IPS DF 6.9 (cell line): ENCODE data around the gene NHP2.

Experiments used
- DNase-seq: peaks from one replicate; pipeline ENCODE4 v3.0.0-alpha.2; 2013; ENCODE audit warnings: low read depth, low spot score
- H3K27ac ChIP-seq: one replicate; pipeline ENCODE4 v1.5.1; 2013; ENCODE audit warnings: low read length, control low read depth
- H3K27me3 ChIP-seq: 2 replicates; pipeline ENCODE4 v1.6.1; 2013; ENCODE audit warnings: mild to moderate bottlenecking, low read length; ENCODE audit not compliant: control insufficient read depth, insufficient read depth
- H3K36me3 ChIP-seq: 2 replicates; pipeline ENCODE4 v1.6.1; 2013; ENCODE audit warnings: low read length; ENCODE audit not compliant: control insufficient read depth, insufficient read depth
- H3K4me1 ChIP-seq: 2 replicates; pipeline ENCODE4 v1.6.1; 2013; ENCODE audit warnings: low read length; ENCODE audit not compliant: control insufficient read depth, insufficient read depth
- H3K4me3 ChIP-seq: 2 replicates; pipeline ENCODE4 v1.5.1; 2013; ENCODE audit warnings: mild to moderate bottlenecking, low read length
- H3K9me3 ChIP-seq: 2 replicates; pipeline ENCODE4 v1.6.1; 2013; ENCODE audit warnings: low read length, inconsistent platforms; ENCODE audit not compliant: control insufficient read depth, insufficient read depth
- WGBS: extraction: QIAGEN DNeasy Blood & Tissue Kit; methylation state at CpG from one replicate; pipeline ENCODE4 v1.1.7; 2013; ENCODE audit warnings: mixed read lengths, missing lambda C conversion rate; ENCODE audit not compliant: insufficient read length, insufficient coverage; 5-methylcytosine and 5-hydroxymethylcytosine counted together

The NHP2 gene

GRCh38 chr5:178150977-178151734 is 2.5 kb downstream of the NHP2 start:
- no peaks in the 10 kb centered on the region for H3K27me3 ChIP-seq
- no peak overlapping the region for H3K4me3 ChIP-seq
- no peaks in the 10 kb centered on the region for H3K9me3 ChIP-seq
- H3K36me3 ChIP-seq, result peaks cover 33% of the 10 kb centered on the region
- no peak for DNase-seq
- no CpG with 5 or more reads among the region's 11 CpGs for WGBS
- no peak overlapping the region for H3K27ac ChIP-seq
- H3K4me1 ChIP-seq, result no peaks in the 10 kb centered on the region

GRCh38 chr5:178149199-178149932 is 4.3 kb downstream of the NHP2 start:
- Histone ChIP-seq H3K9me3 (no peaks in the 10 kb centered on the region), H3K36me3 (peaks cover 34% of the 10 kb centered on the region), H3K27me3 (no peaks in the 10 kb centered on the region), H3K4me3 (no peak overlapping the region), H3K27ac (no peak overlapping the region), H3K4me1 (no peaks in the 10 kb centered on the region)
- DNase-seq, result no peak
- WGBS, result no CpG with 5 or more reads among the region's 11 CpGs

GRCh38 chr5:178147406-178147805 is 6.3 kb downstream of the NHP2 start:
- H3K9me3 ChIP-seq, result no peaks in the 10 kb centered on the region
- no peak for DNase-seq
- WGBS, result no CpG with 5 or more reads among the region's 15 CpGs
- H3K4me1 ChIP-seq, result no peaks in the 10 kb centered on the region
- peaks cover 51% of the 10 kb centered on the region for H3K36me3 ChIP-seq
- H3K27me3 ChIP-seq, result no peaks in the 10 kb centered on the region
- no peak overlapping the region for H3K27ac ChIP-seq
- H3K4me3 ChIP-seq, result no peak overlapping the region

GRCh38 chr5:178145965-178146820 is 7.5 kb downstream of the NHP2 start:
- DNase-seq, result no peak
- Histone ChIP-seq H3K27ac (no peak overlapping the region), H3K27me3 (no peaks in the 10 kb centered on the region), H3K4me3 (no peak overlapping the region), H3K36me3 (peaks cover 51% of the 10 kb centered on the region), H3K9me3 (no peaks in the 10 kb centered on the region), H3K4me1 (no peaks in the 10 kb centered on the region)
- no CpG with 5 or more reads among the region's 14 CpGs for WGBS

- Histone ChIP-seq H3K27me3 (no peaks in the 10 kb centered on the region), H3K9me3 (no peaks in the 10 kb centered on the region), H3K36me3 (peaks cover 46% of the 10 kb centered on the region), H3K4me3 (no peak overlapping the region), H3K27ac (no peak overlapping the region), H3K4me1 (no peaks in the 10 kb centered on the region)
- no peak for DNase-seq
- no CpG with 5 or more reads among the region's 10 CpGs for WGBS
These were observed 9.8 kb downstream of the NHP2 start for GRCh38 chr5:178143901-178144300.

- H3K4me1 ChIP-seq, result no peaks in the 10 kb centered on the region
- H3K27me3 ChIP-seq, result no peaks in the 10 kb centered on the region
- H3K36me3 ChIP-seq, result peaks cover 42% of the 10 kb centered on the region
- no peak overlapping the region for H3K27ac ChIP-seq
- no peak for DNase-seq
- H3K9me3 ChIP-seq, result no peaks in the 10 kb centered on the region
- H3K4me3 ChIP-seq, result no peak overlapping the region
- no CpG with 5 or more reads among the region's 6 CpGs for WGBS
These were observed 10.4 kb downstream of the NHP2 start for GRCh38 chr5:178143246-178143645.

- Histone ChIP-seq H3K27ac (no peak overlapping the region), H3K9me3 (no peaks in the 10 kb centered on the region), H3K36me3 (peaks cover 39% of the 10 kb centered on the region), H3K4me3 (no peak overlapping the region), H3K4me1 (no peaks in the 10 kb centered on the region), H3K27me3 (no peaks in the 10 kb centered on the region)
- no CpG with 5 or more reads among the region's 20 CpGs for WGBS
- DNase-seq, result no peak
These were observed 11.0 kb downstream of the NHP2 start for GRCh38 chr5:178142642-178143041.

GRCh38 chr5:178141550-178141949 is 12.1 kb downstream of the NHP2 start:
- Histone ChIP-seq H3K4me3 (no peak overlapping the region), H3K27me3 (no peaks in the 10 kb centered on the region), H3K9me3 (no peaks in the 10 kb centered on the region), H3K27ac (no peak overlapping the region), H3K4me1 (no peaks in the 10 kb centered on the region), H3K36me3 (peaks cover 30% of the 10 kb centered on the region)
- no peak for DNase-seq
- no CpG with 5 or more reads among the region's 4 CpGs for WGBS

- no CpG with 5 or more reads among the region's 12 CpGs for WGBS
- H3K27ac ChIP-seq, result no peak overlapping the region
- H3K9me3 ChIP-seq, result no peaks in the 10 kb centered on the region
- peaks cover 14% of the 10 kb centered on the region; the same call in 1 of the 2 replicates for H3K36me3 ChIP-seq
- no peak overlapping the region for H3K4me3 ChIP-seq
- no peaks in the 10 kb centered on the region for H3K27me3 ChIP-seq
- no peaks in the 10 kb centered on the region for H3K4me1 ChIP-seq
- no peak for DNase-seq
These were observed 15.7 kb downstream of the NHP2 start for GRCh38 chr5:178137991-178138390.

GRCh38 chr5:178136990-178137389 is 16.7 kb downstream of the NHP2 start:
- Histone ChIP-seq H3K27ac (no peak overlapping the region), H3K27me3 (no peaks in the 10 kb centered on the region), H3K9me3 (no peaks in the 10 kb centered on the region), H3K36me3 (peaks cover 6% of the 10 kb centered on the region; the same call in 1 of the 2 replicates), H3K4me1 (no peaks in the 10 kb centered on the region), H3K4me3 (no peak overlapping the region)
- DNase-seq, result no peak
- WGBS, result no CpG with 5 or more reads among the region's 10 CpGs
